ENCODE results near the gene ARHGAP18.
A peak's percentile ranks its signal among the peaks of the same experiment; 100 is the strongest.

The ARHGAP18 gene

GRCh38 chr6:129603741-129604140 lies 106.2 kb downstream of the ARHGAP18 start (continued):
- no peak for TF ChIP-seq ZNF132 (tag by site-specific recombination; IDR thresholded peaks at IDR 0.05; ENCODE audit: borderline replicate concordance)
- TF ChIP-seq ZNF654 (tag by site-specific recombination; IDR thresholded peaks at IDR 0.05; ENCODE audit: low read depth) = no peak
- TF ChIP-seq ZNF10 (tag by site-specific recombination; IDR thresholded peaks at IDR 0.05) = no peak
- TF ChIP-seq ZSCAN23 (tag by site-specific recombination; IDR thresholded peaks at IDR 0.05) = no peak
- no peak for TF ChIP-seq KLF9 (tag by site-specific recombination; IDR thresholded peaks at IDR 0.05; ENCODE audit: low read depth)
- TF ChIP-seq, protein P1, sequence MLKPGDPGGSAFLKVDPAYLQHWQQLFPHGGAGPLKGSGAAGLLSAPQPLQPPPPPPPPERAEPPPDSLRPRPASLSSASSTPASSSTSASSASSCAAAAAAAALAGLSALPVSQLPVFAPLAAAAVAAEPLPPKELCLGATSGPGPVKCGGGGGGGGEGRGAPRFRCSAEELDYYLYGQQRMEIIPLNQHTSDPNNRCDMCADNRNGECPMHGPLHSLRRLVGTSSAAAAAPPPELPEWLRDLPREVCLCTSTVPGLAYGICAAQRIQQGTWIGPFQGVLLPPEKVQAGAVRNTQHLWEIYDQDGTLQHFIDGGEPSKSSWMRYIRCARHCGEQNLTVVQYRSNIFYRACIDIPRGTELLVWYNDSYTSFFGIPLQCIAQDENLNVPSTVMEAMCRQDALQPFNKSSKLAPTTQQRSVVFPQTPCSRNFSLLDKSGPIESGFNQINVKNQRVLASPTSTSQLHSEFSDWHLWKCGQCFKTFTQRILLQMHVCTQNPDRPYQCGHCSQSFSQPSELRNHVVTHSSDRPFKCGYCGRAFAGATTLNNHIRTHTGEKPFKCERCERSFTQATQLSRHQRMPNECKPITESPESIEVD (tag by site-specific recombination; IDR thresholded peaks at IDR 0.05) = no peak
- no peak for TF ChIP-seq SP3 (tag by site-specific recombination; IDR thresholded peaks at IDR 0.05)

GRCh38 chr6:129601323-129601722 lies 108.7 kb downstream of the ARHGAP18 start:
- Histone ChIP-seq H3K27ac (ENCODE audit: extremely low read depth, low read depth, low read length) (no peak overlapping the region), H3K36me3 (ENCODE audit: control insufficient read depth in 2 of 2, insufficient read depth in 1 of 2, low read length in 2 of 2) (no peaks in the 10 kb centered on the region), H3K4me1 (ENCODE audit: control insufficient read depth, insufficient read depth, low read length) (no peaks in the 10 kb centered on the region), H3K9me3 (ENCODE audit: control insufficient read depth, insufficient read depth, low read depth, low read length) (no peaks in the 10 kb centered on the region), H3K4me3 (ENCODE audit: low read depth, low read length) (no peak overlapping the region)
- ChIA-PET CTCF (interaction anchor here (0.6 to 6.9 kb wide), 10 partner anchors 8 to 420 kb away, joined by 3 to 205 read pairs (median 4); no protein-coding TSS in a partner anchor), POLR2A (no interaction called here)
- TF ChIP-seq ZNF501 (tag by site-specific recombination; IDR thresholded peaks at IDR 0.05) (no peak), ZNF248 (tag by site-specific recombination; IDR thresholded peaks at IDR 0.05) (no peak), ZNF433 (tag by site-specific recombination; IDR thresholded peaks at IDR 0.05; ENCODE audit: low read depth) (no peak), PRDM1 (tag by site-specific recombination; IDR thresholded peaks at IDR 0.05) (peak; percentile 95), ZNF768 (tag by site-specific recombination; IDR thresholded peaks at IDR 0.05) (no peak)

DNA sequence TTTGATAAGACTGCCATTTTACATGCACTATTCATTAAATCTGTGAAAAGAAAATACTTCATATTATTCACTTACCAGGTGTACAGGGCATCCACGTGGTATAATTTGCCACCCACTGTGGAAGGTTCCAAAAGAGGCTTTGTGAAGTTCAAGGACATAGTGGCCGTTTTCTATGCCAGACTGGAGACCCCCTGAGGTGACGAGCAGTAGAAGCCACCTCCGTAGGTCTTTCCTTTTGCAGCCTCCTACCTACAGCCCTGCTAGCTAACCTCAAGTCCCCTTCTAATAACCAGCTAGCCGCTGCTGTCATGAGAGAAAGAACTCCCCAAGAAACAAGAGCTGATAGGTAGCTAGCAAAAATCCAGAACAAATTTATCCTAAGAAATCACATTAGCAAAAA lies 110.5 kb downstream of the ARHGAP18 start:
- ChIA-PET POLR2A (no interaction called here), CTCF (interaction anchor here (0.6 to 6.9 kb wide), 17 partner anchors 9 to 537 kb away, joined by 3 to 205 read pairs (median 10); partner anchors contain the start of gene ARHGAP18)
- Histone ChIP-seq H3K27ac (ENCODE audit: extremely low read depth, low read depth, low read length) (no peak overlapping the region), H3K4me1 (ENCODE audit: control insufficient read depth, insufficient read depth, low read length) (no peaks in the 10 kb centered on the region; the same call in 1 of the 2 replicates), H3K9me3 (ENCODE audit: control insufficient read depth, insufficient read depth, low read depth, low read length) (no peaks in the 10 kb centered on the region), H3K4me3 (ENCODE audit: low read depth, low read length) (no peak overlapping the region), H3K36me3 (ENCODE audit: control insufficient read depth in 2 of 2, insufficient read depth in 1 of 2, low read length in 2 of 2) (no peaks in the 10 kb centered on the region)
- TF ChIP-seq ZNF529 (tag by site-specific recombination; IDR thresholded peaks at IDR 0.05; ENCODE audit: insufficient replicate concordance) (no peak), ZNF274 (IDR thresholded peaks at IDR 0.05; ENCODE audit: low read length) (no peak), ZNF274 (tag by site-specific recombination; IDR thresholded peaks at IDR 0.05; ENCODE audit: borderline replicate concordance) (no peak), ZFP41 (tag by site-specific recombination; IDR thresholded peaks at IDR 0.05; ENCODE audit: borderline replicate concordance) (no peak), ZNF2 (tag by site-specific recombination; IDR thresholded peaks at IDR 0.05) (no peak), ZNF280D (tag by site-specific recombination; IDR thresholded peaks at IDR 0.05) (no peak), BCL11A (tag by site-specific recombination; IDR thresholded peaks at IDR 0.05; ENCODE audit: low read depth) (no peak), ZNF169 (tag by site-specific recombination; IDR thresholded peaks at IDR 0.05) (no peak)
- TF ChIP-seq, protein P2, sequence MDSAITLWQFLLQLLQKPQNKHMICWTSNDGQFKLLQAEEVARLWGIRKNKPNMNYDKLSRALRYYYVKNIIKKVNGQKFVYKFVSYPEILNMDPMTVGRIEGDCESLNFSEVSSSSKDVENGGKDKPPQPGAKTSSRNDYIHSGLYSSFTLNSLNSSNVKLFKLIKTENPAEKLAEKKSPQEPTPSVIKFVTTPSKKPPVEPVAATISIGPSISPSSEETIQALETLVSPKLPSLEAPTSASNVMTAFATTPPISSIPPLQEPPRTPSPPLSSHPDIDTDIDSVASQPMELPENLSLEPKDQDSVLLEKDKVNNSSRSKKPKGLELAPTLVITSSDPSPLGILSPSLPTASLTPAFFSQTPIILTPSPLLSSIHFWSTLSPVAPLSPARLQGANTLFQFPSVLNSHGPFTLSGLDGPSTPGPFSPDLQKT (IDR thresholded peaks at IDR 0.05; ENCODE audit: borderline replicate concordance, low read depth, low read length) = no peak
- TF ChIP-seq, protein P3, sequence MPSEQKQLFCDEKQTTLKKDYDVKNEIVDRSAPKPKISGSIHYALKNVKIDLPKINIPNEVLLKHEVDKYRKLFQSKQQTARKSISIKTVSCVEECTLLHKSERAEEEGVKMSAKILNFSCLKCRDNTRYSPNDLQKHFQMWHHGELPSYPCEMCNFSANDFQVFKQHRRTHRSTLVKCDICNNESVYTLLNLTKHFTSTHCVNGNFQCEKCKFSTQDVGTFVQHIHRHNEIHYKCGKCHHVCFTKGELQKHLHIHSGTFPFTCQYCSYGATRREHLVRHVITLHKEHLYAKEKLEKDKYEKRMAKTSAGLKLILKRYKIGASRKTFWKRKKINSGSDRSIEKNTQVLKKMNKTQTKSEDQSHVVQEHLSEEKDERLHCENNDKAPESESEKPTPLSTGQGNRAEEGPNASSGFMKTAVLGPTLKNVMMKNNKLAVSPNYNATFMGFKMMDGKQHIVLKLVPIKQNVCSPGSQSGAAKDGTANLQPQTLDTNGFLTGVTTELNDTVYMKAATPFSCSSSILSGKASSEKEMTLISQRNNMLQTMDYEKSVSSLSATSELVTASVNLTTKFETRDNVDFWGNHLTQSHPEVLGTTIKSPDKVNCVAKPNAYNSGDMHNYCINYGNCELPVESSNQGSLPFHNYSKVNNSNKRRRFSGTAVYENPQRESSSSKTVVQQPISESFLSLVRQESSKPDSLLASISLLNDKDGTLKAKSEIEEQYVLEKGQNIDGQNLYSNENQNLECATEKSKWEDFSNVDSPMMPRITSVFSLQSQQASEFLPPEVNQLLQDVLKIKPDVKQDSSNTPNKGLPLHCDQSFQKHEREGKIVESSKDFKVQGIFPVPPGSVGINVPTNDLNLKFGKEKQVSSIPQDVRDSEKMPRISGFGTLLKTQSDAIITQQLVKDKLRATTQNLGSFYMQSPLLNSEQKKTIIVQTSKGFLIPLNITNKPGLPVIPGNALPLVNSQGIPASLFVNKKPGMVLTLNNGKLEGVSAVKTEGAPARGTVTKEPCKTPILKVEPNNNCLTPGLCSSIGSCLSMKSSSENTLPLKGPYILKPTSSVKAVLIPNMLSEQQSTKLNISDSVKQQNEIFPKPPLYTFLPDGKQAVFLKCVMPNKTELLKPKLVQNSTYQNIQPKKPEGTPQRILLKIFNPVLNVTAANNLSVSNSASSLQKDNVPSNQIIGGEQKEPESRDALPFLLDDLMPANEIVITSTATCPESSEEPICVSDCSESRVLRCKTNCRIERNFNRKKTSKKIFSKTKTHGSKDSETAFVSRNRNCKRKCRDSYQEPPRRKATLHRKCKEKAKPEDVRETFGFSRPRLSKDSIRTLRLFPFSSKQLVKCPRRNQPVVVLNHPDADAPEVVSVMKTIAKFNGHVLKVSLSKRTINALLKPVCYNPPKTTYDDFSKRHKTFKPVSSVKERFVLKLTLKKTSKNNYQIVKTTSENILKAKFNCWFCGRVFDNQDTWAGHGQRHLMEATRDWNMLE (tag by site-specific recombination; conservative IDR thresholded peaks at IDR 0.05; ENCODE audit: low read depth) = no peak
